SH-SY5Y (cell line): Measurements from ENCODE around the gene NOCT.

ENCODE experiments used
- GATA2 ChIP-seq: IDR thresholded peaks from 2 replicates; pipeline ENCODE4 v1.6.1; 2011; ENCODE audit warnings: mild to moderate bottlenecking, low read depth, low read length
- GATA3 ChIP-seq: IDR thresholded peaks from 2 replicates; pipeline ENCODE4 v1.6.1; 2011; ENCODE audit warnings: low read depth, mild to moderate bottlenecking, low read length, moderate library complexity

DNA sequence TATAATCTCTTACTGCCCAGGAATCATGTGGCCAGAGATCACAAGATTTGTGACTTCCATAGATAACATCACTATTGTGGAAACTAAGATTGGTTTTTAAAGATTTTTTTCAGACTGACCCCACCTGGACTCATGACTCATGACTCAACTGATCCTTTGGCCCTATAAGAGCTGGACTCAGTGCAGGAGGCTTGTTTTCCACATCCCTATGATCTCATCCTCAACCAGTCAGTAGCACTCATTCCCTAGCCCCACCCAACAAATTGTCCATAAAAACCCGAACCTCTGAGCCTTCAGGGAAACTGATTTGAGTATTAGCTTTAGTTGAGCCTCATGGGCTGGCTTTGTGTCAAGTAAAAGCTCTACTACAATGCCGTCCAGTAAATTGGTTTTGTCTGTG, 7.9 kb upstream of the NOCT start:
- TF ChIP-seq GATA3 (no peak), GATA2 (no peak)
